Muscle of leg (tissue), 11 donors: Measurements from ENCODE around the gene SOX10. TPM values are rescaled to one million over a fixed set of nuclear protein-coding genes. Genes with fewer than 3 reads are reported as not detected.
A peak's percentile ranks its signal among the peaks of the same experiment; 100 is the strongest.

Source experiments
- DNase-seq: peaks from one replicate; pipeline ENCODE4 v3.0.0; 2013
- H3K27ac ChIP-seq: one replicate; pipeline ENCODE4 v1.5.1; 2013; ENCODE audit warnings: mild to moderate bottlenecking, low read length, control low read depth
- H3K27me3 ChIP-seq: one replicate; pipeline ENCODE4 v1.6.1; 2013; ENCODE audit warnings: low read length; ENCODE audit not compliant: control insufficient read depth, insufficient read depth
- H3K36me3 ChIP-seq: one replicate; pipeline ENCODE4 v1.6.1; 2013; ENCODE audit warnings: low read length; ENCODE audit not compliant: control insufficient read depth, insufficient read depth
- H3K4me1 ChIP-seq: one replicate; pipeline ENCODE4 v1.6.1; 2013; ENCODE audit warnings: low read length; ENCODE audit not compliant: control insufficient read depth, insufficient read depth
- H3K4me3 ChIP-seq: one replicate; pipeline ENCODE4 v1.5.1; 2013; ENCODE audit warnings: low read length, control low read depth
- H3K9me3 ChIP-seq: replicated peaks from 2 replicates; pipeline ENCODE4 v1.6.1; 2013; ENCODE audit warnings: low read depth, low read length; ENCODE audit not compliant: control insufficient read depth
- WGBS: methylation state at CpG from one replicate; pipeline ENCODE4 v1.1.5; 2013; ENCODE audit warnings: missing lambda C conversion rate; ENCODE audit not compliant: insufficient coverage; 5-methylcytosine and 5-hydroxymethylcytosine counted together
- polyA plus RNA-seq, 8 donors: library from polyadenylated mRNA; unstranded; fragments of 120-200 nt; gene quantifications; one replicate each; pipeline versions ENCODE4 v1.2.1 to v1.2.3, GENCODE V29; 2013; ENCODE audit warnings: inconsistent platforms in 1 of 8, low replicate concordance in 1 of 8; ENCODE audit not compliant: insufficient read length in 8 of 8, insufficient read depth in 1 of 8
- total RNA-seq: library from RNA; stranded (reverse); fragments of 120-200 nt; gene quantifications from one replicate; pipeline ENCODE4 v1.2.4, GENCODE V29; 2013

Gene SOX10
- total and polyA plus RNA-seq, 9 donors, result 2.2 to 19.8 (median 8.1) TPM

- H3K36me3 ChIP-seq, result peaks cover 7% of the 10 kb centered on the region
- H3K4me3 ChIP-seq, result no peak overlapping the region
- H3K27ac ChIP-seq, result no peak overlapping the region
- no peaks in the 10 kb centered on the region for H3K27me3 ChIP-seq
- 93% methylated on average over 2 of the region's 2 CpGs for WGBS
- DNase-seq, result no peak
- H3K9me3 ChIP-seq, result no peaks in the 10 kb centered on the region
- H3K4me1 ChIP-seq, result peaks cover 10% of the 10 kb centered on the region
Observed at GRCh38 chr22:37975153-37975552, 9.2 kb downstream of the SOX10 start.

- no peaks in the 10 kb centered on the region for H3K27me3 ChIP-seq
- 90% methylated on average over 23 of the region's 33 CpGs for WGBS
- DNase-seq, result no peak
Observed at GRCh38 chr22:37973271-37974170, 10.8 kb downstream of the SOX10 start.

GRCh38 chr22:37972527-37972926 is 11.8 kb downstream of the SOX10 start:
- H3K27me3 ChIP-seq, result no peaks in the 10 kb centered on the region
- peak; percentile 62 for DNase-seq
- H3K4me3 ChIP-seq, result no peak overlapping the region
- WGBS, result 27% methylated on average over 2 of the region's 3 CpGs
- H3K27ac ChIP-seq, result no peak overlapping the region
- H3K36me3 ChIP-seq, result peaks cover 24% of the 10 kb centered on the region
- H3K9me3 ChIP-seq, result no peaks in the 10 kb centered on the region
- peaks cover 10% of the 10 kb centered on the region for H3K4me1 ChIP-seq

More at GRCh38 chr22:37973271-37974170, 10.8 kb downstream of the SOX10 start:
- Histone ChIP-seq H3K9me3 (no peaks in the 10 kb centered on the region), H3K36me3 (peaks cover 16% of the 10 kb centered on the region), H3K27ac (no peak overlapping the region), H3K4me3 (no peak overlapping the region), H3K4me1 (peaks cover 10% of the 10 kb centered on the region)

- no peaks in the 10 kb centered on the region for H3K9me3 ChIP-seq
- no peaks in the 10 kb centered on the region for H3K27me3 ChIP-seq
- no peak overlapping the region for H3K27ac ChIP-seq
- H3K4me1 ChIP-seq, result peaks cover 10% of the 10 kb centered on the region
- 100% methylated on average over 1 of the region's 7 CpGs for WGBS
- no peak for DNase-seq
- H3K4me3 ChIP-seq, result no peak overlapping the region
- peaks cover 30% of the 10 kb centered on the region for H3K36me3 ChIP-seq
Observed at GRCh38 chr22:37971475-37972434, 12.6 kb downstream of the SOX10 start.

- no peaks in the 10 kb centered on the region for H3K27me3 ChIP-seq
- WGBS, result 93% methylated on average over 3 of the region's 4 CpGs
- no peaks in the 10 kb centered on the region for H3K9me3 ChIP-seq
- H3K36me3 ChIP-seq, result peaks cover 36% of the 10 kb centered on the region
- H3K27ac ChIP-seq, result no peak overlapping the region
- H3K4me1 ChIP-seq, result peaks cover 12% of the 10 kb centered on the region
- DNase-seq, result no peak
- H3K4me3 ChIP-seq, result no peak overlapping the region
Observed at GRCh38 chr22:37970864-37971263, 13.5 kb downstream of the SOX10 start.

- peaks cover 12% of the 10 kb centered on the region for H3K4me1 ChIP-seq
- WGBS, result no CpG with 5 or more reads among the region's 5 CpGs
- no peaks in the 10 kb centered on the region for H3K27me3 ChIP-seq
- peaks cover 44% of the 10 kb centered on the region for H3K36me3 ChIP-seq
- DNase-seq, result no peak
- no peak overlapping the region for H3K27ac ChIP-seq
- H3K9me3 ChIP-seq, result no peaks in the 10 kb centered on the region
- no peak overlapping the region for H3K4me3 ChIP-seq
Observed at GRCh38 chr22:37968452-37969251, 15.7 kb downstream of the SOX10 start.

- Histone ChIP-seq H3K4me3 (no peak overlapping the region), H3K27ac (no peak overlapping the region), H3K4me1 (peaks cover 10% of the 10 kb centered on the region), H3K36me3 (peaks cover 50% of the 10 kb centered on the region), H3K27me3 (no peaks in the 10 kb centered on the region), H3K9me3 (no peaks in the 10 kb centered on the region)
- no peak for DNase-seq
- WGBS, result 87% methylated on average over 9 of the region's 14 CpGs
Observed at GRCh38 chr22:37967637-37968451, 16.5 kb downstream of the SOX10 start.

GRCh38 chr22:37967147-37967546 is 17.2 kb downstream of the SOX10 start:
- no CpG with 5 or more reads among the region's 1 CpG for WGBS
- no peak overlapping the region for H3K27ac ChIP-seq

More at GRCh38 chr22:37967147-37967546, 17.2 kb downstream of the SOX10 start:
- peaks cover 3% of the 10 kb centered on the region for H3K4me1 ChIP-seq
- H3K4me3 ChIP-seq, result no peak overlapping the region
- no peaks in the 10 kb centered on the region for H3K27me3 ChIP-seq
- peaks cover 53% of the 10 kb centered on the region for H3K36me3 ChIP-seq
- DNase-seq, result no peak
- no peaks in the 10 kb centered on the region for H3K9me3 ChIP-seq
